Measurements from ENCODE around the gene PISD.

GRCh38 chr22:31631436-31631835 is 30.6 kb downstream of the PISD start:
- TF ChIP-seq CTCF (IDR thresholded peaks at IDR 0.05; ENCODE audit: control extremely low read depth in 1 of 3, insufficient read depth in 1 of 3, low read depth in 1 of 3, low read length in 3 of 3) (no peak), EZH2 (IDR thresholded peaks at IDR 0.05; ENCODE audit: low read depth, low read length, severe bottlenecking) (no peak), ATF3 (IDR thresholded peaks at IDR 0.05; ENCODE audit: insufficient read depth, low read depth, low read length) (no peak)

All from H1 (cell line).